GM12878 (cell line): ENCODE measurements around the gene COL16A1.

ENCODE experiments used
- BACH1 ChIP-seq: fragments of 450-650 bp; IDR thresholded peaks from 2 replicates; pipeline ENCODE4 v1.6.1; 2017; ENCODE audit warnings: mild to moderate bottlenecking, borderline replicate concordance
- RAD21 ChIP-seq: IDR thresholded peaks from 2 replicates; pipeline ENCODE4 v1.6.1; 2011; ENCODE audit warnings: mild to moderate bottlenecking, low read depth, low read length, moderate library complexity; ENCODE audit not compliant: insufficient read depth
- ZNF24 ChIP-seq: fragments of 450-650 bp; IDR thresholded peaks from 2 replicates; pipeline ENCODE4 v1.6.1; 2017; ENCODE audit warnings: antibody characterized with exemption, mild to moderate bottlenecking
- TF ChIP-seq, protein P1 (sequence below): IDR thresholded peaks from 2 replicates; pipeline ENCODE4 v1.6.1; 2011; ENCODE audit warnings: borderline replicate concordance, low read depth, mild to moderate bottlenecking, moderate library complexity, low read length; ENCODE audit not compliant: insufficient read depth, poor library complexity, severe bottlenecking

DNA sequence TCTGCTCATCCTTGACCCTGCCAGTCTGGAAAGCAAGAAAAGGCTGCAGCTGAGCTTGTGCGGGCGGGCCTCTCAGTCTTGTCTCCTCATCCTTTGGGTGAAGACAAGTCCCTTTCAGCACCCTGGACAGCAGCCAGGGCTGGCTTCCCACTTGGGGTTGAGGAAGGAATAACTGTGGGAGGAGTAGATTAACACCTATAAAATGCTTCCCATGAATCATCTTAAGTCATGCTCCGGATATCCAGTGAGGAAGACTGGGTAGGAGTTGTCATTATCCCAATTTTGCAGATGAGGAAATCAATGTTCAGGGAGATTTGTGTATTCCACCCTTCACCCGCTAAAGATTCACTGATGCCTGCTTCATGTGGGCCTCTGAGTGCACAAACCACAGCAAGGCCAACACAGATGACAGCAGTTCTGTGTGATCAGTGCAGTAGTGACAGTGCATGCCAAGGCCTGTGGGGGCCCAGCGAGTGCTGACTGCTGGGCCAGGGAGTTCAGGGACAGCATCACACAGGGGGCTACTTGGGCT is 20.1 kb upstream of the COL16A1 start:
- no peak for TF ChIP-seq ZNF24
- no peak for TF ChIP-seq BACH1
- TF ChIP-seq, protein P1, sequence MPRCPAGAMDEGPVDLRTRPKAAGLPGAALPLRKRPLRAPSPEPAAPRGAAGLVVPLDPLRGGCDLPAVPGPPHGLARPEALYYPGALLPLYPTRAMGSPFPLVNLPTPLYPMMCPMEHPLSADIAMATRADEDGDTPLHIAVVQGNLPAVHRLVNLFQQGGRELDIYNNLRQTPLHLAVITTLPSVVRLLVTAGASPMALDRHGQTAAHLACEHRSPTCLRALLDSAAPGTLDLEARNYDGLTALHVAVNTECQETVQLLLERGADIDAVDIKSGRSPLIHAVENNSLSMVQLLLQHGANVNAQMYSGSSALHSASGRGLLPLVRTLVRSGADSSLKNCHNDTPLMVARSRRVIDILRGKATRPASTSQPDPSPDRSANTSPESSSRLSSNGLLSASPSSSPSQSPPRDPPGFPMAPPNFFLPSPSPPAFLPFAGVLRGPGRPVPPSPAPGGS = no peak
- no peak for TF ChIP-seq RAD21
